T-cell (primary cell): ENCODE results near the gene SENP6. TPM values are rescaled to one million over a fixed set of nuclear protein-coding genes. Genes with fewer than 3 reads are reported as not detected.

Source experiments
- ATAC-seq, 4 experiments: fragments of 200-7000 bp in 3 of 4; fragments of 150-1000 bp in 1 of 4; cut with Tn5 transposase; replicated peaks in 1 of 4; 1 replicate in 3 of 4; 2 replicates in 1 of 4; pipeline ENCODE4 v1.10.0; 2021; ENCODE audit warnings: moderate library complexity in 3 of 4, mild to moderate bottlenecking in 2 of 4, moderate number of reproducible peaks in 1 of 4
- CTCF ChIA-PET, 2 donors: fragments of 300-600 bp; sonication (Branson Sonifier 250); formaldehyde crosslinking; loops; one replicate each; lab custom pipeline; 2022; ENCODE audit warnings: antibody characterized with exemption in 2 of 2; lab: Charles Lee
- POLR2A ChIA-PET, 2 donors: fragments of 300-600 bp; sonication (Branson Sonifier 250); formaldehyde crosslinking; loops; one replicate each; lab custom pipeline; 2022; ENCODE audit warnings: antibody characterized with exemption in 2 of 2; lab: Charles Lee
- DNase-seq, 35 experiments: peaks; one replicate each; pipeline versions ENCODE4 v3.0.0 to v3.0.0-alpha.2; 2013 to 2023
- H3K27ac ChIP-seq: one replicate; pipeline ENCODE4 v1.5.1; 2013; ENCODE audit warnings: low read length
- H3K27me3 ChIP-seq, 2 experiments: replicated peaks in 1 of 2; 1 replicate in 1 of 2; 2 replicates in 1 of 2; pipeline versions ENCODE4 v1.6.1 to v1.7.0; 2013; ENCODE audit warnings: low read length in 1 of 2, mixed read lengths in 1 of 2; ENCODE audit not compliant: control insufficient read depth in 2 of 2, insufficient read depth in 2 of 2; ENCODE audit errors: extremely low read depth in 1 of 2
- H3K36me3 ChIP-seq, 2 donors: 1 replicate in 1 of 2; 2 replicates in 1 of 2; pipeline versions ENCODE4 v1.6.1 to v1.7.0; 2013; ENCODE audit warnings: low read length in 1 of 2; ENCODE audit not compliant: control insufficient read depth in 2 of 2, insufficient read depth in 1 of 2; ENCODE audit errors: extremely low read depth in 1 of 2
- H3K4me1 ChIP-seq, 2 experiments: 1 replicate in 1 of 2; 2 replicates in 1 of 2; pipeline versions ENCODE4 v1.6.1 to v1.7.0; 2013; ENCODE audit warnings: low read length in 2 of 2, mixed read lengths in 1 of 2; ENCODE audit not compliant: insufficient read depth in 2 of 2, control insufficient read depth in 1 of 2; ENCODE audit errors: extremely low read depth in 1 of 2
- H3K4me3 ChIP-seq, 2 donors: 1 replicate in 1 of 2; 2 replicates in 1 of 2; pipeline versions ENCODE4 v1.5.1 to v1.7.0; 2013; ENCODE audit warnings: mild to moderate bottlenecking in 2 of 2, low read length in 1 of 2, moderate library complexity in 1 of 2; ENCODE audit not compliant: control insufficient read depth in 1 of 2; ENCODE audit errors: extremely low read depth in 1 of 2
- H3K9me3 ChIP-seq: 2 replicates; pipeline ENCODE4 v1.7.0; 2013
- H3K27ac Mint-ChIP-seq, 2 donors: one replicate each; pipeline ENCODE4 v1.8.0; 2020 to 2021; ENCODE audit warnings: mild to moderate bottlenecking in 2 of 2, mixed read lengths in 2 of 2
- H3K27me3 Mint-ChIP-seq, 2 donors: one replicate each; pipeline ENCODE4 v1.8.0; 2021 to 2022; ENCODE audit warnings: mixed read lengths in 2 of 2
- H3K36me3 Mint-ChIP-seq: one replicate; pipeline ENCODE4 v1.8.0; 2021; ENCODE audit warnings: mixed read lengths
- H3K4me1 Mint-ChIP-seq, 3 donors: one replicate each; pipeline ENCODE4 v1.8.0; 2020 to 2022; ENCODE audit warnings: mixed read lengths in 3 of 3, mild to moderate bottlenecking in 1 of 3
- H3K4me3 Mint-ChIP-seq, 3 donors: one replicate each; pipeline ENCODE4 v1.8.0; 2020 to 2022; ENCODE audit warnings: mild to moderate bottlenecking in 3 of 3, mixed read lengths in 3 of 3, moderate library complexity in 3 of 3
- H3K9me3 Mint-ChIP-seq, 3 donors: one replicate each; pipeline ENCODE4 v1.8.0; 2020 to 2022; ENCODE audit warnings: mixed read lengths in 3 of 3
- WGBS: methylation state at CpG from one replicate; pipeline ENCODE4 v1.1.5; 2013; ENCODE audit warnings: missing lambda C conversion rate; ENCODE audit not compliant: insufficient coverage; 5-methylcytosine and 5-hydroxymethylcytosine counted together
- total RNA-seq, 35 experiments: library from RNA in 6 of 35; stranded (reverse) in 6 of 35; fragments of 120-200 nt in 1 of 35; gene quantifications; one replicate each; pipeline versions ENCODE4 v1.2.1 to v1.2.4 and lab custom pipeline; 2013 to 2026

Gene SENP6
- total RNA-seq, 5 donors from 2014 or later (not counting 1 experiment from before 2014, with no cell fraction given), result 103 to 119 (median 111) TPM

GRCh38 chr6:75619230-75619899 is 17.7 kb downstream of the SENP6 start:
- Mint-ChIP-seq H3K27me3 (no peaks in the 10 kb centered on the region), H3K4me3 (no peak overlapping the region), H3K4me1 (peaks cover 60 to 74% (median 72%) of the 10 kb centered on the region in 3 donors), H3K36me3 (peaks cover 20% of the 10 kb centered on the region), H3K9me3 (no peaks in the 10 kb centered on the region), H3K27ac (peak overlapping the region in 1 of 2 donors; percentile 23)
- Histone ChIP-seq H3K9me3 (no peaks in the 10 kb centered on the region), H3K4me1 (peaks cover 2 to 21% of the 10 kb centered on the region in 2 experiments), H3K27me3 (no peaks in the 10 kb centered on the region), H3K36me3 (peaks cover 0 to 9% of the 10 kb centered on the region in 2 donors), H3K27ac (no peak overlapping the region), H3K4me3 (no peak overlapping the region)
- ATAC-seq (no peak), DNase-seq (no peak)
- 100% methylated on average over 1 of the region's 5 CpGs for WGBS
- ChIA-PET POLR2A (no interaction called here), CTCF (interaction anchor here in 1 of 2 donors (0.6 kb wide), 1 partner anchor 47 kb away, joined by 3 read pairs; no protein-coding TSS in a partner anchor)

GRCh38 chr6:75620381-75621304 is 19.0 kb downstream of the SENP6 start:
- peak overlapping the region in 1 of 3 donors; percentile 5 for H3K4me3 Mint-ChIP-seq
- peak overlapping the region; percentile 44 to 73 for H3K27ac Mint-ChIP-seq
- Histone ChIP-seq H3K27ac (no peak overlapping the region), H3K4me1 (peaks cover 2 to 15% of the 10 kb centered on the region in 2 experiments), H3K4me3 (no peak overlapping the region), H3K9me3 (no peaks in the 10 kb centered on the region), H3K27me3 (no peaks in the 10 kb centered on the region), H3K36me3 (peaks cover 0 to 16% of the 10 kb centered on the region in 2 donors)
- ATAC-seq (no peak), DNase-seq (no peak)
- H3K9me3 Mint-ChIP-seq, result no peaks in the 10 kb centered on the region
- peaks cover 24% of the 10 kb centered on the region for H3K36me3 Mint-ChIP-seq
- no peaks in the 10 kb centered on the region for H3K27me3 Mint-ChIP-seq
- WGBS, result no CpG with 5 or more reads among the region's 7 CpGs
- CTCF ChIA-PET, result interaction anchor here in 1 of 2 donors (0.7 kb wide), 1 partner anchor 10 kb away, joined by 4 read pairs; no protein-coding TSS in a partner anchor
- peaks cover 52 to 65% (median 62%) of the 10 kb centered on the region in 3 donors for H3K4me1 Mint-ChIP-seq
- POLR2A ChIA-PET, result no interaction called here

GRCh38 chr6:75621846-75622245 is 20.2 kb downstream of the SENP6 start:
- Mint-ChIP-seq H3K27me3 (no peaks in the 10 kb centered on the region), H3K9me3 (no peaks in the 10 kb centered on the region), H3K36me3 (peaks cover 28% of the 10 kb centered on the region), H3K27ac (peak overlapping the region in 1 of 2 donors; percentile 48), H3K4me1 (peaks cover 44 to 57% (median 57%) of the 10 kb centered on the region in 3 donors), H3K4me3 (no peak overlapping the region)
- Histone ChIP-seq H3K4me1 (peaks cover 2 to 14% of the 10 kb centered on the region in 2 experiments), H3K4me3 (no peak overlapping the region), H3K36me3 (peaks cover 0 to 20% of the 10 kb centered on the region in 2 donors), H3K27me3 (no peaks in the 10 kb centered on the region), H3K9me3 (no peaks in the 10 kb centered on the region), H3K27ac (no peak overlapping the region)
- ATAC-seq (no peak), DNase-seq (no peak)
- ChIA-PET CTCF (no interaction called here), POLR2A (no interaction called here)

- no peak overlapping the region for H3K27ac ChIP-seq
- H3K36me3 Mint-ChIP-seq, result peaks cover 24% of the 10 kb centered on the region
- DNase-seq, result no peak
- H3K27me3 ChIP-seq, result no peaks in the 10 kb centered on the region
- H3K36me3 ChIP-seq, result peaks cover 0 to 24% of the 10 kb centered on the region in 2 donors
- POLR2A ChIA-PET, result interaction anchor here in 1 of 2 donors (0.6 kb wide), 1 partner anchor 34 kb away, joined by 3 read pairs; no protein-coding TSS in a partner anchor
- peak overlapping the region in 1 of 2 donors; percentile 8 for H3K27ac Mint-ChIP-seq
- H3K9me3 ChIP-seq, result no peaks in the 10 kb centered on the region
- CTCF ChIA-PET, result no interaction called here
- no CpG with 5 or more reads among the region's 1 CpG for WGBS
- H3K4me3 Mint-ChIP-seq, result no peak overlapping the region
- H3K27me3 Mint-ChIP-seq, result no peaks in the 10 kb centered on the region
- H3K9me3 Mint-ChIP-seq, result no peaks in the 10 kb centered on the region
- ATAC-seq, result no peak
- H3K4me1 Mint-ChIP-seq, result peaks cover 27 to 43% (median 42%) of the 10 kb centered on the region in 3 donors
- no peak overlapping the region for H3K4me3 ChIP-seq
- H3K4me1 ChIP-seq, result peaks cover 2 to 11% of the 10 kb centered on the region in 2 experiments
Observed at GRCh38 chr6:75623491-75623890, 21.8 kb downstream of the SENP6 start.

- ChIA-PET POLR2A (no interaction called here), CTCF (no interaction called here)
- Histone ChIP-seq H3K36me3 (peaks cover 0 to 24% of the 10 kb centered on the region in 2 donors), H3K27me3 (no peaks in the 10 kb centered on the region), H3K27ac (no peak overlapping the region), H3K9me3 (no peaks in the 10 kb centered on the region), H3K4me3 (no peak overlapping the region), H3K4me1 (peaks cover 0 to 14% of the 10 kb centered on the region in 2 experiments)
- ATAC-seq (no peak), DNase-seq (no peak)
- no peaks in the 10 kb centered on the region for H3K9me3 Mint-ChIP-seq
- H3K4me1 Mint-ChIP-seq, result peaks cover 19 to 35% (median 34%) of the 10 kb centered on the region in 3 donors
- H3K27me3 Mint-ChIP-seq, result no peaks in the 10 kb centered on the region
- H3K27ac Mint-ChIP-seq, result no peak overlapping the region
- H3K4me3 Mint-ChIP-seq, result no peak overlapping the region
- 100% methylated on average over 1 of the region's 4 CpGs for WGBS
- peaks cover 24% of the 10 kb centered on the region for H3K36me3 Mint-ChIP-seq
Observed at GRCh38 chr6:75624335-75624734, 22.7 kb downstream of the SENP6 start.

- Histone ChIP-seq H3K4me3 (no peak overlapping the region), H3K9me3 (no peaks in the 10 kb centered on the region), H3K27ac (no peak overlapping the region), H3K36me3 (peaks cover 0 to 24% of the 10 kb centered on the region in 2 donors), H3K4me1 (peaks cover 0 to 9% of the 10 kb centered on the region in 2 experiments), H3K27me3 (no peaks in the 10 kb centered on the region)
- no peaks in the 10 kb centered on the region for H3K9me3 Mint-ChIP-seq
- H3K4me1 Mint-ChIP-seq, result peaks cover 12 to 30% (median 29%) of the 10 kb centered on the region in 3 donors
- no peak for ATAC-seq
- H3K27me3 Mint-ChIP-seq, result no peaks in the 10 kb centered on the region
- no peak for DNase-seq
- ChIA-PET CTCF (no interaction called here), POLR2A (no interaction called here)
- 97% methylated on average over 4 of the region's 7 CpGs for WGBS
- no peak overlapping the region for H3K27ac Mint-ChIP-seq
- H3K4me3 Mint-ChIP-seq, result no peak overlapping the region
- peaks cover 24% of the 10 kb centered on the region for H3K36me3 Mint-ChIP-seq
Observed at GRCh38 chr6:75624988-75625387, 23.3 kb downstream of the SENP6 start.
